ENCODE measurements around the gene PDE1C. TPM values are rescaled to one million over a fixed set of nuclear protein-coding genes. Genes with fewer than 3 reads are reported as not detected.
"Not testable (repeated sequence)": the region's sequence is repeated elsewhere in the genome, so short reads cannot be mapped to it uniquely, and the experiment has no call there.

The PDE1C gene
- total RNA-seq, 1 experiment from 2014 or later: 32.4 TPM

- Histone ChIP-seq H3K4me3 (no peak overlapping the region), H3K27me3 (no peaks in the 10 kb centered on the region), H3K36me3 (peaks cover 10% of the 10 kb centered on the region; the same call in 1 of the 2 replicates), H3K9me3 (no peaks in the 10 kb centered on the region)
- DNase-seq: no peak
Measured at GRCh38 chr7:32033006-32033405, 37.2 kb downstream of the PDE1C start.

GRCh38 chr7:32032211-32032610, 38.0 kb downstream of the PDE1C start:
- peaks cover 13% of the 10 kb centered on the region; the same call in 1 of the 2 replicates for H3K36me3 ChIP-seq

GRCh38 chr7:32030904-32031692, 39.1 kb downstream of the PDE1C start:
- H3K4me3 ChIP-seq: no peak overlapping the region
- no peaks in the 10 kb centered on the region for H3K27me3 ChIP-seq
- H3K36me3 ChIP-seq: peaks cover 20% of the 10 kb centered on the region
- DNase-seq: no peak
- no peaks in the 10 kb centered on the region for H3K9me3 ChIP-seq

More at GRCh38 chr7:32032211-32032610, 38.0 kb downstream of the PDE1C start:
- Histone ChIP-seq H3K9me3 (no peaks in the 10 kb centered on the region), H3K27me3 (no peaks in the 10 kb centered on the region), H3K4me3 (no peak overlapping the region)
- DNase-seq: no peak

GRCh38 chr7:32026083-32026425, 44.2 kb downstream of the PDE1C start:
- peaks cover 30% of the 10 kb centered on the region for H3K36me3 ChIP-seq
- no peak overlapping the region for H3K4me3 ChIP-seq
- DNase-seq: no peak
- no peaks in the 10 kb centered on the region for H3K9me3 ChIP-seq
- H3K27me3 ChIP-seq: no peaks in the 10 kb centered on the region

GRCh38 chr7:32025381-32026082, 44.7 kb downstream of the PDE1C start:
- H3K27me3 ChIP-seq: no peaks in the 10 kb centered on the region
- H3K36me3 ChIP-seq: peaks cover 30% of the 10 kb centered on the region
- DNase-seq: no peak
- H3K4me3 ChIP-seq: no peak overlapping the region
- H3K9me3 ChIP-seq: no peaks in the 10 kb centered on the region

GRCh38 chr7:32023376-32023775, 46.8 kb downstream of the PDE1C start:
- peak; percentile 23 for DNase-seq
- no peaks in the 10 kb centered on the region for H3K27me3 ChIP-seq
- H3K9me3 ChIP-seq: no peaks in the 10 kb centered on the region
- no peak overlapping the region for H3K4me3 ChIP-seq
- H3K36me3 ChIP-seq: peaks cover 26% of the 10 kb centered on the region

- H3K9me3 ChIP-seq: no peaks in the 10 kb centered on the region
- no peaks in the 10 kb centered on the region for H3K27me3 ChIP-seq
- H3K4me3 ChIP-seq: no peak overlapping the region
- DNase-seq: no peak
- peaks cover 24% of the 10 kb centered on the region for H3K36me3 ChIP-seq
Measured at GRCh38 chr7:32022966-32023365, 47.2 kb downstream of the PDE1C start.

- Histone ChIP-seq H3K9me3 (no peaks in the 10 kb centered on the region; the same call in 1 of the 2 replicates), H3K36me3 (peaks cover 33% of the 10 kb centered on the region), H3K4me3 (no peak overlapping the region), H3K27me3 (no peaks in the 10 kb centered on the region)
- no peak for DNase-seq
Measured at GRCh38 chr7:32020551-32021159, 49.6 kb downstream of the PDE1C start.

GRCh38 chr7:32018845-32019578, 51.2 kb downstream of the PDE1C start:
- no peak for DNase-seq
- no peaks in the 10 kb centered on the region for H3K27me3 ChIP-seq

GRCh38 chr7:32015133-32015532, 55.1 kb downstream of the PDE1C start:
- Histone ChIP-seq H3K9me3 (peaks cover 7% of the 10 kb centered on the region), H3K36me3 (peaks cover 36% of the 10 kb centered on the region), H3K27me3 (no peaks in the 10 kb centered on the region), H3K4me3 (no peak overlapping the region)
- no peak for DNase-seq

More at GRCh38 chr7:32018845-32019578, 51.2 kb downstream of the PDE1C start:
- Histone ChIP-seq H3K9me3 (no peaks in the 10 kb centered on the region; the same call in 1 of the 2 replicates), H3K36me3 (peaks cover 22% of the 10 kb centered on the region), H3K4me3 (no peak overlapping the region)

- H3K9me3 ChIP-seq, DNase-seq: not testable (repeated sequence)
Measured at GRCh38 chr7:32013471-32013870, 56.7 kb downstream of the PDE1C start.

GRCh38 chr7:32005577-32005976, 64.6 kb downstream of the PDE1C start:
- Histone ChIP-seq H3K4me3 (no peak overlapping the region), H3K9me3 (peaks cover 12% of the 10 kb centered on the region), H3K36me3 (peaks cover 46% of the 10 kb centered on the region), H3K27me3 (no peaks in the 10 kb centered on the region)
- DNase-seq: no peak

More at GRCh38 chr7:32013471-32013870, 56.7 kb downstream of the PDE1C start:
- H3K36me3 ChIP-seq: peaks cover 36% of the 10 kb centered on the region
- not testable (repeated sequence) for H3K27me3 ChIP-seq, H3K4me3 ChIP-seq

GRCh38 chr7:32001948-32002347, 68.3 kb downstream of the PDE1C start:
- Histone ChIP-seq H3K36me3 (peaks cover 40% of the 10 kb centered on the region), H3K4me3 (no peak overlapping the region), H3K27me3 (no peaks in the 10 kb centered on the region), H3K9me3 (peaks cover 12% of the 10 kb centered on the region)
- no peak for DNase-seq

GRCh38 chr7:31997423-31997822, 72.8 kb downstream of the PDE1C start:
- peaks cover 7% of the 10 kb centered on the region for H3K9me3 ChIP-seq
- H3K27me3 ChIP-seq: no peaks in the 10 kb centered on the region
- H3K4me3 ChIP-seq: no peak overlapping the region
- peaks cover 12% of the 10 kb centered on the region for H3K36me3 ChIP-seq
- DNase-seq: no peak

- no peaks in the 10 kb centered on the region; the same call in none of the 2 replicates for H3K36me3 ChIP-seq
- no peaks in the 10 kb centered on the region for H3K27me3 ChIP-seq
- no peaks in the 10 kb centered on the region for H3K9me3 ChIP-seq
- no peak for DNase-seq
- H3K4me3 ChIP-seq: no peak overlapping the region
Measured at GRCh38 chr7:31995134-31995533, 75.1 kb downstream of the PDE1C start.

- Histone ChIP-seq H3K27me3 (no peaks in the 10 kb centered on the region), H3K9me3 (no peaks in the 10 kb centered on the region), H3K4me3 (no peak overlapping the region), H3K36me3 (no peaks in the 10 kb centered on the region; the same call in 1 of the 2 replicates)
- peak; percentile 59 for DNase-seq
Measured at GRCh38 chr7:31991846-31992245, 78.4 kb downstream of the PDE1C start.

GRCh38 chr7:31991406-31991805, 78.8 kb downstream of the PDE1C start:
- H3K27me3 ChIP-seq: no peaks in the 10 kb centered on the region
- peaks cover 1% of the 10 kb centered on the region for H3K36me3 ChIP-seq
- no peaks in the 10 kb centered on the region for H3K9me3 ChIP-seq
- DNase-seq: no peak
- no peak overlapping the region for H3K4me3 ChIP-seq
